ENCODE results near the gene MTMR2. TPM values are rescaled to one million over a fixed set of nuclear protein-coding genes. Genes with fewer than 3 reads are reported as not detected.

The MTMR2 gene
- total RNA-seq, 1 donor from 2014 or later = 68.9 TPM

GRCh38 chr11:95917193-95918036 lies 6.5 kb downstream of the MTMR2 start:
- H3F3A ChIP-seq (ENCODE audit: low read depth) = no peaks in the 10 kb centered on the region
- no peak overlapping the region for H3K4me3 Mint-ChIP-seq
- no peak overlapping the region for H3K4me3 ChIP-seq
- H2AFZ ChIP-seq (replicated peaks) = no peak overlapping the region
- H3K27ac Mint-ChIP-seq = no peak overlapping the region
- H3K9ac ChIP-seq = no peak overlapping the region
- peaks cover 6% of the 10 kb centered on the region for H3K4me1 ChIP-seq
- peaks cover 2% of the 10 kb centered on the region for H3K36me3 Mint-ChIP-seq
- no peak overlapping the region for H3K27ac ChIP-seq
- no peaks in the 10 kb centered on the region for H3K9me3 ChIP-seq (ENCODE audit: low read depth)
- DNase-seq (ENCODE audit: low spot score) = no peak
- H3K27me3 Mint-ChIP-seq (ENCODE audit: insufficient read depth, low read depth) = no peaks in the 10 kb centered on the region
- H3K36me3 ChIP-seq = no peaks in the 10 kb centered on the region
- no peaks in the 10 kb centered on the region for H3K9me3 Mint-ChIP-seq
- H4K20me1 ChIP-seq (ENCODE audit: low read depth) = peaks cover 13% of the 10 kb centered on the region
- peaks cover 4% of the 10 kb centered on the region for H3K4me1 Mint-ChIP-seq
- H3K27me3 ChIP-seq = no peaks in the 10 kb centered on the region
- TF ChIP-seq EZH2 (IDR thresholded peaks at IDR 0.05) (no peak), EZH2phosphoT487 (IDR thresholded peaks at IDR 0.05) (no peak), CTCF (IDR thresholded peaks at IDR 0.05) (no peak)
- H3K4me2 ChIP-seq = no peak overlapping the region
- H3K79me2 ChIP-seq (ENCODE audit: low read depth) = peaks cover 96% of the 10 kb centered on the region

- Histone ChIP-seq H3K9me3 (ENCODE audit: low read depth) (no peaks in the 10 kb centered on the region), H3K79me2 (ENCODE audit: low read depth) (peaks cover 94% of the 10 kb centered on the region), H3F3A (ENCODE audit: low read depth) (no peaks in the 10 kb centered on the region), H3K9ac (no peak overlapping the region), H3K4me3 (no peak overlapping the region), H3K27me3 (no peaks in the 10 kb centered on the region), H3K36me3 (no peaks in the 10 kb centered on the region), H3K4me2 (no peak overlapping the region), H3K27ac (no peak overlapping the region), H2AFZ (replicated peaks) (no peak overlapping the region), H3K4me1 (no peaks in the 10 kb centered on the region), H4K20me1 (ENCODE audit: low read depth) (peaks cover 18% of the 10 kb centered on the region)
- no peaks in the 10 kb centered on the region for H3K4me1 Mint-ChIP-seq
- peaks cover 2% of the 10 kb centered on the region for H3K36me3 Mint-ChIP-seq
- H3K27ac Mint-ChIP-seq = no peak overlapping the region
- H3K9me3 Mint-ChIP-seq = no peaks in the 10 kb centered on the region
- TF ChIP-seq CTCF (IDR thresholded peaks at IDR 0.05) (no peak), EZH2phosphoT487 (IDR thresholded peaks at IDR 0.05) (no peak), EZH2 (IDR thresholded peaks at IDR 0.05) (no peak)
- no peak for DNase-seq (ENCODE audit: low spot score)
- H3K27me3 Mint-ChIP-seq (ENCODE audit: insufficient read depth, low read depth) = no peaks in the 10 kb centered on the region
- H3K4me3 Mint-ChIP-seq = no peak overlapping the region
Measured at GRCh38 chr11:95916049-95916448, 7.9 kb downstream of the MTMR2 start.

GRCh38 chr11:95915051-95915450 lies 8.9 kb downstream of the MTMR2 start:
- no peak overlapping the region for H2AFZ ChIP-seq (replicated peaks)
- no peak overlapping the region for H3K4me3 Mint-ChIP-seq
- H3K4me1 Mint-ChIP-seq = no peaks in the 10 kb centered on the region
- H3F3A ChIP-seq (ENCODE audit: low read depth) = no peaks in the 10 kb centered on the region
- H3K79me2 ChIP-seq (ENCODE audit: low read depth) = peaks cover 93% of the 10 kb centered on the region
- DNase-seq (ENCODE audit: low spot score) = no peak
- peaks cover 18% of the 10 kb centered on the region for H4K20me1 ChIP-seq (ENCODE audit: low read depth)
- TF ChIP-seq CTCF (IDR thresholded peaks at IDR 0.05) = no peak
- TF ChIP-seq EZH2phosphoT487 (IDR thresholded peaks at IDR 0.05) = no peak
- TF ChIP-seq EZH2 (IDR thresholded peaks at IDR 0.05) = no peak
- no peak overlapping the region for H3K27ac Mint-ChIP-seq
- H3K27me3 ChIP-seq = no peaks in the 10 kb centered on the region
- H3K9me3 Mint-ChIP-seq = no peaks in the 10 kb centered on the region
- H3K9ac ChIP-seq = no peak overlapping the region
- H3K4me3 ChIP-seq = no peak overlapping the region
- no peaks in the 10 kb centered on the region for H3K9me3 ChIP-seq (ENCODE audit: low read depth)
- H3K36me3 ChIP-seq = no peaks in the 10 kb centered on the region
- H3K36me3 Mint-ChIP-seq = peaks cover 2% of the 10 kb centered on the region
- H3K27ac ChIP-seq = no peak overlapping the region
- no peaks in the 10 kb centered on the region for H3K27me3 Mint-ChIP-seq (ENCODE audit: insufficient read depth, low read depth)
- H3K4me2 ChIP-seq = no peak overlapping the region
- H3K4me1 ChIP-seq = no peaks in the 10 kb centered on the region

Measured in neural progenitor cell (in vitro differentiated cells).